Osteoblast (primary cell): ENCODE data around the gene DPH1. TPM values are rescaled to one million over a fixed set of nuclear protein-coding genes. Genes with fewer than 3 reads are reported as not detected.
A peak's percentile ranks its signal among the peaks of the same experiment; 100 is the strongest.

Source experiments
- DNase-seq: peaks from one replicate; pipeline ENCODE4 v3.0.0; 2011; ENCODE audit warnings: low spot score, mixed read lengths; ENCODE audit not compliant: insufficient read length; ENCODE audit errors: missing footprints
- H2AFZ ChIP-seq: 2 replicates; pipeline ENCODE4 v1.6.0; 2011; ENCODE audit warnings: mild to moderate bottlenecking, low read length
- H3K27ac ChIP-seq: 2 replicates; pipeline ENCODE4 v1.5.1; 2011; ENCODE audit warnings: mild to moderate bottlenecking, low read depth, low read length, moderate library complexity
- H3K27me3 ChIP-seq: 2 replicates; pipeline ENCODE4 v1.6.0; 2012; ENCODE audit warnings: mild to moderate bottlenecking, control low read depth, inconsistent platforms, low read length, moderate library complexity; ENCODE audit not compliant: insufficient read depth
- H3K36me3 ChIP-seq: 2 replicates; pipeline ENCODE4 v1.5.1; 2011; ENCODE audit warnings: mild to moderate bottlenecking, low read length, control low read depth, moderate library complexity; ENCODE audit not compliant: insufficient read depth
- H3K4me1 ChIP-seq: 2 replicates; pipeline ENCODE4 v1.5.1; 2011; ENCODE audit warnings: mild to moderate bottlenecking, low read length, control low read depth, moderate library complexity; ENCODE audit not compliant: insufficient read depth
- H3K4me2 ChIP-seq: 2 replicates; pipeline ENCODE4 v1.6.0; 2011; ENCODE audit warnings: mild to moderate bottlenecking, low read length; ENCODE audit not compliant: insufficient read depth
- H3K4me3 ChIP-seq: fragments of 200-600 bp; sonication (generic); 3 replicates; pipeline ENCODE4 v1.5.1; 2012; ENCODE audit warnings: mild to moderate bottlenecking, low read length, inconsistent platforms; ENCODE audit not compliant: insufficient read depth
- H3K79me2 ChIP-seq: 2 replicates; pipeline ENCODE4 v1.6.0; 2012; ENCODE audit warnings: mild to moderate bottlenecking, low read length, control low read depth, inconsistent platforms; ENCODE audit not compliant: insufficient read depth
- H3K9me3 ChIP-seq: 2 replicates; pipeline ENCODE4 v1.5.1; 2011; ENCODE audit warnings: low read depth, low read length, control low read depth
- H4K20me1 ChIP-seq: 2 replicates; pipeline ENCODE4 v1.6.0; 2012; ENCODE audit warnings: mild to moderate bottlenecking, low read length, control low read depth; ENCODE audit not compliant: insufficient read depth
- total RNA-seq: library from RNA; depleted of rRNA; stranded (reverse); fragments of >200 nt; gene quantifications from 2 replicates; pipeline ENCODE4 v1.2.3, GENCODE V29; 2012
- TF ChIP-seq, protein P1 (sequence below): IDR thresholded peaks from 2 replicates; pipeline ENCODE4 v1.5.1; 2011; ENCODE audit warnings: mild to moderate bottlenecking, low read depth, low read length, moderate library complexity; ENCODE audit errors: extremely low read depth

Gene DPH1
- total RNA-seq, 1 donor = 63.7 TPM

DNA sequence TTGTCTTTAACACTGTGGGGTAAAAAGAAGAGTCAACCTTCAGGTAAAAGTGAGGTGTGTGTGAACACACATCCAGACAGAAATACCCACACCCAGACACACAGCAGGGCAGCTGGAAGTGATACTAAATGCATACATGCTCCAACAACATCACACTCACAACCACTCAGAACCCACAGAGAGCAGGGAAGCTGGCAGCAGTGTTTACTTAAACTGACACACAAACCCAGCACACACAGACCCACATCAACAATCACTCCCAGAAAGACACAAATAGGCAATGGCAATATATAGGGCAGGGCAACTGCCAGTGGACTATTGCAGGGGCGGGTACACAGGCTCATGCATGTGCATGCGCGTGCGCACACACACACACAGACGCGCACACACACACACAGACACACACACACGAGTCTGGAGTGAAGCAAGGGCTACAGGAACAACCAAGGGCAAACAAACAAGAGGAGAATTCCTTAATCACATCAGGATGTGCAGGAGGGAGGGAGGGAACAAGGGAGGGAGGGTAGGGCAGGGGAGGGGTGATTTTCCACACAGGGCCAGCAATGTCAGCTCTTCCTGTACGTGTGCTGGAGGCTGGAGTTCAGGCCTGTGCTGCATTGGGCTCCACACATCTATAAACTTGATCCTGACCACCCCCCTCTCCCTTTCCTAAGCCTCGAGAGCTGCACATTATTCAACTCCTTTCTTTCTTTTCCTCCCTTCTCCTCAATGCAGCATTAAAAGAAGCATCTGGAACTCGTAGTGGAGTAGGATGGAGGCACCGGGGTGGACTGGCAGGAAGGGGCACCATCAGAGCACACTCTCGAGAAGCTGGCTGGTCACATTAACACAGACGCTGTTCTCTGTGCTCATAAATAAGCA lies 55.1 kb downstream of the DPH1 start:
- no peak overlapping the region for H3K4me2 ChIP-seq
- H3K36me3 ChIP-seq = peaks cover 24% of the 10 kb centered on the region
- H3K9me3 ChIP-seq = no peaks in the 10 kb centered on the region
- peaks cover 49% of the 10 kb centered on the region for H3K4me1 ChIP-seq
- H3K4me3 ChIP-seq = no peak overlapping the region
- H3K27me3 ChIP-seq = no peaks in the 10 kb centered on the region
- no peaks in the 10 kb centered on the region for H4K20me1 ChIP-seq
- no peak overlapping the region for H2AFZ ChIP-seq
- peak; percentile 73 for DNase-seq
- H3K27ac ChIP-seq = peak overlapping the region; percentile 56
- no peaks in the 10 kb centered on the region for H3K79me2 ChIP-seq
- TF ChIP-seq, protein P1, sequence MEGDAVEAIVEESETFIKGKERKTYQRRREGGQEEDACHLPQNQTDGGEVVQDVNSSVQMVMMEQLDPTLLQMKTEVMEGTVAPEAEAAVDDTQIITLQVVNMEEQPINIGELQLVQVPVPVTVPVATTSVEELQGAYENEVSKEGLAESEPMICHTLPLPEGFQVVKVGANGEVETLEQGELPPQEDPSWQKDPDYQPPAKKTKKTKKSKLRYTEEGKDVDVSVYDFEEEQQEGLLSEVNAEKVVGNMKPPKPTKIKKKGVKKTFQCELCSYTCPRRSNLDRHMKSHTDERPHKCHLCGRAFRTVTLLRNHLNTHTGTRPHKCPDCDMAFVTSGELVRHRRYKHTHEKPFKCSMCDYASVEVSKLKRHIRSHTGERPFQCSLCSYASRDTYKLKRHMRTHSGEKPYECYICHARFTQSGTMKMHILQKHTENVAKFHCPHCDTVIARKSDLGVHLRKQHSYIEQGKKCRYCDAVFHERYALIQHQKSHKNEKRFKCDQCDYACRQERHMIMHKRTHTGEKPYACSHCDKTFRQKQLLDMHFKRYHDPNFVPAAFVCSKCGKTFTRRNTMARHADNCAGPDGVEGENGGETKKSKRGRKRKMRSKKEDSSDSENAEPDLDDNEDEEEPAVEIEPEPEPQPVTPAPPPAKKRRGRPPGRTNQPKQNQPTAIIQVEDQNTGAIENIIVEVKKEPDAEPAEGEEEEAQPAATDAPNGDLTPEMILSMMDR = no peak

DNA sequence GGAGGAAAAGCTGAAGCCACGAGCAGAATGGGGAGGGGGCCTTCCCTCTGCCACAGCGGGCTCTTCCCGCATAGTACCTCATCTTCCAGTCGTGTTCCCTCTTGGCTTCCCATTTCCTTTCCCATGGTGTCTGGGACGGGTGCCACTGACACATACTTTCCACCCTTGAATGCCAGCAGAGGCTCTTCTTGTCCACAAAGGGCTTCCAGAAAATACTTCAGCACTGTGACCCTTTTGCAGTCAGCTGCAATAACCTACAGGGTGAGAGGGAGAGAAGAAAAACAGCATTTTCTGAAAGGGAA lies 55.6 kb downstream of the DPH1 start:
- Histone ChIP-seq H3K4me1 (peaks cover 55% of the 10 kb centered on the region), H3K27ac (peak overlapping the region; percentile 56), H3K9me3 (no peaks in the 10 kb centered on the region), H4K20me1 (no peaks in the 10 kb centered on the region), H3K79me2 (no peaks in the 10 kb centered on the region), H3K36me3 (peaks cover 20% of the 10 kb centered on the region), H2AFZ (no peak overlapping the region), H3K27me3 (no peaks in the 10 kb centered on the region), H3K4me2 (no peak overlapping the region), H3K4me3 (no peak overlapping the region)
- TF ChIP-seq, protein P1 = no peak
- no peak for DNase-seq

- no peak for DNase-seq
- TF ChIP-seq, protein P1 = no peak
- no peaks in the 10 kb centered on the region for H3K9me3 ChIP-seq
- H3K4me2 ChIP-seq = no peak overlapping the region
- no peak overlapping the region for H2AFZ ChIP-seq
- peaks cover 14% of the 10 kb centered on the region for H3K36me3 ChIP-seq
- peaks cover 59% of the 10 kb centered on the region for H3K4me1 ChIP-seq
- H4K20me1 ChIP-seq = no peaks in the 10 kb centered on the region
- no peak overlapping the region for H3K4me3 ChIP-seq
- peak overlapping the region; percentile 11 for H3K27ac ChIP-seq
- no peaks in the 10 kb centered on the region for H3K79me2 ChIP-seq
- H3K27me3 ChIP-seq = no peaks in the 10 kb centered on the region
Measured at GRCh38 chr17:2086306-2086705, 56.4 kb downstream of the DPH1 start.

GRCh38 chr17:2087597-2088211 lies 57.8 kb downstream of the DPH1 start:
- Histone ChIP-seq H3K4me3 (no peak overlapping the region), H3K27me3 (no peaks in the 10 kb centered on the region), H4K20me1 (no peaks in the 10 kb centered on the region), H3K27ac (peak overlapping the region; percentile 1), H2AFZ (no peak overlapping the region), H3K79me2 (no peaks in the 10 kb centered on the region), H3K9me3 (no peaks in the 10 kb centered on the region), H3K36me3 (peaks cover 8% of the 10 kb centered on the region), H3K4me1 (peaks cover 49% of the 10 kb centered on the region), H3K4me2 (no peak overlapping the region)
- TF ChIP-seq, protein P1 = no peak
- no peak for DNase-seq
